NCI-H187 (cell line): ENCODE measurements around the gene PAX5.

Experiments used
- DNase-seq, 2 experiments: peaks; one replicate each; lab custom pipeline; 2025; lab: John Stamatoyannopoulos, UW

PAX5 gene

DNA sequence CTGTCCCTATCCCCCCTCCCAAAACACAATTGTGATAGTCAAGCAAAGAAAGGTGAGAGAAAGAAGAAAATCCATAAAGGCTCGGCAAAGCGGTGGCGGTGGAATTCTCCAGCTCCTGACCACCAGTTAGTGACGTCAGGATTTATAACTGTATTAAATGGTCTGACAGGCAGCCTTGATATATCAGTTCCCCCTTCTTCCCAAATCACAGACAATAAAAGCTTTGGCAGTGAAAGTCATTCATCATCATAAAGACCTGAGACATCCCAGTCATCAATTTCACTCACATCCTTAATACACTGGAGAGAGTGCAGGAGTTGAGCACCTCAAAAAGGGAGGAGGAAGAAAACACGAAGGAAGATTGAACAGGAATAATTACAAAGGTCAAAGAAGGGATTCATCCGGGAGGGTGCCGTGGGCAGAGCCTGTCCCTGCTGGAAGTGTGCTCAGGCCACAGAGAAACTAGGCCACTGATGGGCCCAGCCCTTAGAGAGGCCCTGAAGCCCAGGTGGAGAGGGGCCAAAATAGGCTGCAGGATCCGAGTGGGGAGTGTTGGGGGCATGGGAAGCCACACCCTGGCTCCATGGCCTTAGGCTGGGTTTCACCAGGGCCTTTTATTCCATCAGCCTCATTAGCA, 131.9 kb downstream of the PAX5 start:
- DNase-seq: no peak

DNA sequence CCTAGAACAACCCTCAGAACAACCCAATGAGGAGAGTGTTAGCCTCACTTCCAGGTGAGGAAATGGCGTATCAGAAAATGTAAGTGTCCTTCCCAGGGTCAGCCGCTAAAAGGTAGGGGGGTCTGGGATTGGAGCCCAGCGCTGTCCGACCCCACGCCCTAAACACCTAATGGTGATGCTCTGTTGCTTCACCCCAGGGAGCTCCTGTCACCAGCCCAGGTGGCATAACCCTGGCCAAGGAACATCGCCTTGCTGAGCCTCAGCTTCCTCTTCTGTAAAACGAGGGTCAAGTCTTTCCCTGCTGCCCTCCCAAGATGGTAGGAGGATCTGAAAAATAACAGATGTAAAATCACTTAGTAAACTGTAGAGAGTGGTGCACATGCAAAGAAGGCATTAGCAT, 132.5 kb downstream of the PAX5 start:
- DNase-seq: no peak

DNA sequence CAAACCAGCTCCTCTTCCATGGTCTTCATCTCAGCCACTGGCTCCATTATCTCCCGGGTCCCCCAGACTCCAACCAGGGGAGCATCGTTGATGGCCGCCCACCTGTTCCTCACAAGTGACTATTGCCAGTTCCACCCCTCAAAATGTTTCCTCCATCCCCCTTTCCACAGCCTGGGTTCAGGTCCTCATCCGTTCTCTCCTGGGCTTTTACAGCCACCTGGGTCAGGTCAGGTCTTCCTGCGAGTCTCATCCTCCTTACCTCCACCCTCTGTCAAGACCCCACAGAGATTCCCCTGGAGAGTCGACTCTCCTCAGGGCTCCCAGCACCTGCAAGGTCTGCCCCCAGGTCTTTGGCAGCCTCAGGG, 133.2 kb downstream of the PAX5 start:
- no peak for DNase-seq

DNA sequence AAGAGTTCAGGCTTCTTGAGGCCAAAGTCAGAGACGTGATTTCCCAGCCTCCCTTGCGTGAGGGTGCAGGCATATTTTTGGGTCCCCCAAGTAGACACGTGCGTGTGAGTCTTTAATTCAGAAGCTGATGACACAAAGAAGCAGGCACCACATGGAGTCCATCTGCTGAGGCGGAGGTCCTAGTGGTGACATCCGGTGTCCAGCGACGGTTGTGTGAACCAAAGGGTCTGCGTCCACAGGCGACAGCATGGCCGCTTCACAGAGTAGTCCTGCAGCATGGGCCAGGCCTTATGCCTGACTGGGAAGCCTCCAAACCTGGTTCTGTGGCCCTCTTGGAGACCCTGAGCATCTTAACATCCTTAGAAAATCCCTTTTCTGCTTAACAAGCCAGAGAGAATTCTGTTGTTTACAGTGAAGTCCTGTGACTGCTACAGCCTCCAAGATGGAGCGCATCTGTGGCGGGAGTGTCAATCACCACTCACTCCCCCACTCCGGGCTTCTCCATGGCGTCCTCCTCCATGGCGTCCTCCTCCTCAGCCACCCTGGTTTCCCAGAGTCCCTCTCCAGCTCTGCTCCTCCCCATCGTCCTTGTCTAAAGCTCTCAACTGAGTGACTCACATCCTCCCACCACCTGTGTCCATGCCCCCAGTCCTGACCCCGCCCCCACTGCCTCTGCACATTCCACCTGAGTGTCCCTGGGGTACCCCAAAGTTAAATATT, 133.8 kb downstream of the PAX5 start:
- DNase-seq: no peak

DNA sequence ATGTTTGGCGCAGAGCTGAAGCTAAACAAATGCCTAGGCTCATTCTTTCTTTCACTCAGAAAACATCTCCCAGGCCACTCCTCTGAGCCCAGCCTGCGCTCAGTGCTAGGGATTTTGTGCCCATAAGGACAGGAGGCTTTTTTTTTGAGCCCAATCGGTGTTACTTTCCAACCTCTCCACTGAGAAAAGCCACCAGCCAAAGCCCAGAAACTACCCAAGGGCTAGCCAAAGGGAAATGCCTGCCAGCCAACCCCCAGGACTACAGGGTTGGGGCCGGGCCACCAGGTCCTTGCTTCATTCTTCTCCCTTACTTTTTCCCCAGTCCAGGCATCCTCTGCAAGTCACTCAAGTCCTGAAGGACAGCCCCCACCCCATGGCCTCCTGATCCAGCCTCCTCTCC, 134.7 kb downstream of the PAX5 start:
- DNase-seq: no peak

DNA sequence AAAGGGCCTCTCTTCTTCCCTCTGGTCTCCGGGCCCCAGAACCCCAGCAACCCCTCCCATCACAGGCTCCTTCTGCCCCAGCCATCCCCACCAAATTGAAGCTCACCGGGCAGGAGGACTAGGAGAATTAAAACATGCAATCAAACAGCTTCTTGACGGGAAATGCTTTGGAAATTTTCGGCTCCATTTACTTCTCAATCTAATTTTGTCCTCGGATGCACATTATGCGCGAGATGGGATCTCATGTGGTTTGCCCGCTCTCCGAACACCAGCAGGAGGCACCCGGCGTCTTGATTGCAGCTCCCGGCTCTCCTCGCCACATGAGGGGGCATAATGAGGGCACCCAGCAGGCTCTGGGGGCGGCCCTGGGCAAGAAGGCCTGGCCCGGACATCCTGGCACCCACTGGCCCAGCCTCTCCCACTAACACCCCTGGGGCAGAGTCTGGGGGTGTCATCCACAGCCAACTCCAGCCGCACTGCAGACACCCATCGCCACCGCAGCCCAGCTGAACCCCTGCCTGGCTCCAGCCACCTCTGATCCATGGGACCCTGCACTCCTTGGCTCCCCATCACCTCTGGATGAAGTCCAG, 135.5 kb downstream of the PAX5 start:
- DNase-seq: no peak

DNA sequence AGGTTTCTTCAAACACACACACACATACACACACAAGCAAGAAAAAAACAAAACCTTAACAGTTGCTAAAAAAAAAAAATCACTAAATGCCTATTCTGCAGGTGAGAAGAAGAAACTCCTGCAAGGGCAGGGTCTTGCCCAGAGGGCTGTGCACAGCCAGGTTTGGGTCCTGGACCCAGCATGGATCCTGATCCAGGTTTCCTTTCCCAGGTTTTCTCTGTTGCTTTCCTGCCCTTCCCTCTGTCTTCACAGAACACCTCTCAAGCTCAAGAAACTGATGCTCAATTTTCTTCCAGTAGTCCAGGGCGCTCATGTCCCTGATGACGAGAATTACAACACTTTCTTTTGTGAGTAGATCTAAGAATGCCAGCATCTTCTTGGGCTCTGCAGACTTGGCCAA, 136.6 kb downstream of the PAX5 start:
- DNase-seq: no peak

DNA sequence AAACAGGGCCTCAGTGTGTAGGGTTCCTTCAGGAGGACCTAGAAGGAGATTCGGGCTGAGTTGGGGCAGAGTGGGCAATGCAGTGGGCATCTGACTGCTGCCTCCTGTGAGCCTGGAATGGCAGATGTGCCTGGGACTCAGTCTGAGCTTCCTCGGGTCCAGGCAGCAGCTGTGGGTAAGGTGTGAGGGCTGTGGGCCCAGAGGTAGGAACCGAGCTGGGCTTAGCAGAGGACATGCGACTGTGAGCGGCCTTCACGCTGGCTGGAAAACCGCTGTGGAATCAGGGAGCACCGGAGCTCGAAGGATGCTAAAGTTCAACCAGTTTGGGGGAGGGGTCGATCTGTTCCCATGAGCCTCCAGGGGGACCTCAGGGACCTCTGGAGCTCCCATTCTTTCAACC, 137.0 kb downstream of the PAX5 start:
- DNase-seq: no peak

DNA sequence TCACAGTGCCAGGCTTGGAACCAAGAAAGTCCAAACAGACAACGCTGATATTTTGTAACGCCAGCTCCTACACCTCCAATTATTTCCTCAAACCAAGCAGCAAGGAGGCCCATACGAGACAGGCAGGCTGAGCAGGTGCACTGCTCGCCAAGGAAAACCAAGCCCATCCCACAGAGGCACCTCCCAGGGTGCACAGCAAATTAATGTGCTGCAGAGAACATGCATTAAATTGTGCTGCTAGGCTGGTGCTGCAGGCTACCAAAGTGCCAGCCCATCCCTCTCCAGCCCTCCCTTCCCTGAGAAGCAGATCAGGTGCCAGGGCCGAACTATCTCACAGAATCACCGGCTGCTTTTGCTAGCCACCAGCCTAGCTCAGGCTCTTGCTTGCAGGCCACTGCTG, 137.8 kb downstream of the PAX5 start:
- DNase-seq: peak in 1 of 2 experiments; percentile 31

DNA sequence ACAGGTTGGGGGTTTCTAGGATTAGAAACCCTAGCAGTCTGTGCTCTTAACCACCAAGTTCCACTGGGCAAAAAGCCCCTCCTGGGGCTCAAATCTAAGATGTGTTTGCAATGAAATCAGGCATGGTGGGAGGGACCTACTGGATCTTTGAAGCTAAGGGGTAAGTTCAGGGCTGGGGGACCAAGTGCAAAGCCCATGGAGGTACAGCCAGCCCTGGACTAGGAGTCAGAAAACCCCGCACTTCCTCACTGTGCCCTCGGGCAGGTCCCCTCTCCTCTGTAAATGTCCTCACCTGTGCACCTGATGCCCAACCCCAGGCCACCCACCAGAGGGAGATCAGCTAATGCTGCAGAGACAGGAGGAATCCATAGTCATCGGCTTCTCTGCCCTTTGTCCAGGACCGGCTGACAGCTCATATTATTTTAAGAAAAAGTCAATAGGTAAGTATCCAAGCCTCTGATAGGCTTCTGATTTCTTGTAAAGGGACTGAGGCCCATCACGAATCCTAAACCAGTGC, 138.3 kb downstream of the PAX5 start:
- DNase-seq: no peak

DNA sequence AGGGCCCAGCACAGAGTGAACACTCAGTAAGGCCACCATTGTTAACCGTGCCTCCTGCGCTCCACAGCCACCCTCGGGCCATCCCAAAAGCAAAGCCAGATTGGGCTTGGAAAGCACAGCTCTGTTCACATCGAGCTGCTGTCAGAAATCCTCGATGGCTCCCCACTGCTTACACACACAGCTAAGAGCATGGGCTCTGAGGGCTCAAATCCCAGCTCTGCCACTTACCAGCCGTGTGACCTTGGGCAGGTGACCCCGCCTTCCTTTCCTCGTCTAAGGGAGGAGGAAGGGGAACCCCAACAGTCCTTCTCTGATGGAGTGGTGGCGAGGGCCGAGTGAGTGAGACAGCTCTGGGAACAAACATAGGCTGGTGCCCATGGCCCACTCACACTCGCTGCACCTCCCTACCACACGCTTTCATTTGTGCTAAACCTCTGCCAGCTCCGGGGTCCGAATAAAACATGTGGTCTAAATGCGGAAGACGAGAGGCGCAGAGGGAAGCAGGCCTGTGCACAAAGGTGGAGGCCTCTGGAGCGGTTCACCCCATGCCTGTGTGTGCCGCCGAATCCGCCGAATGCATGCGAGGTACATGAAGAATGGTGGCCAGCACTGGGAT, 139.3 kb downstream of the PAX5 start:
- no peak for DNase-seq

DNA sequence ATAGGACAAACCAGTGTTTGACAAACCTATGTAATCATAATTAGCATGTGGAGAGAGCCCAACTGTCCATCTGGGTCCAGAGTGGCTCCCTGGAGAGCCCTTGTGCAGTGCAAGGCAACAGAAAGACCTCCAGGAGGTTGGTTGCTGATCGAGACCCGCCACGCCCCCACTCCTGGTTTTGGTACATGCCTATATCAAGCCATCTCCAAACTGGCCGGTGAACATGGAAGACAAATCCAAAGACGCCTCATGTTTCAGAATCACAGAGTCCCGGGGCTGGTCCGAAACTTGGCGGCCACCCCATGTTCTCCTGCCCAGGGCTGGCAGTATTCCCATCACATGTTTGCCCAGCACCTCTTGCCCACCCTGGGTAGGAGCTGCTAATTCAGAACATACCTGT, 140.2 kb downstream of the PAX5 start:
- no peak for DNase-seq

DNA sequence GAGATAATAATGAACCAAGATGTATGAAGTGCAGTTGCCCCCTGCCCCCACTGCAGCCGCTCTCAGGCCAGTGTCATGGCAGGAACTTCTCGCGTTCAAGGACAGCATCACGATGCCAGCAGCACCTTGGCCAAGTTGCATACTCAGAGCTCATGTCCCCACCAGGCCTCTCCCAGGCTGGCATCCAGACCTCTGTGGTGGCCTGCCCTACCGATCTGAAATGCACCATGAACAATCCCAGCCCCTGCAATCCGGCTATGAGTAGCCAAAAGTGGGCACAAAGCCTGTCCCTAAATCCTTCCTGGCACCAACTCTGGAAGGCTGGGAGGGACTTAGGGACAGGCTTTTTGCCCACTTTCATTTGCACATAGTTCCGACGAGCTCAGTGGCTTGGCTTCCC, 140.9 kb downstream of the PAX5 start:
- DNase-seq: no peak

DNA sequence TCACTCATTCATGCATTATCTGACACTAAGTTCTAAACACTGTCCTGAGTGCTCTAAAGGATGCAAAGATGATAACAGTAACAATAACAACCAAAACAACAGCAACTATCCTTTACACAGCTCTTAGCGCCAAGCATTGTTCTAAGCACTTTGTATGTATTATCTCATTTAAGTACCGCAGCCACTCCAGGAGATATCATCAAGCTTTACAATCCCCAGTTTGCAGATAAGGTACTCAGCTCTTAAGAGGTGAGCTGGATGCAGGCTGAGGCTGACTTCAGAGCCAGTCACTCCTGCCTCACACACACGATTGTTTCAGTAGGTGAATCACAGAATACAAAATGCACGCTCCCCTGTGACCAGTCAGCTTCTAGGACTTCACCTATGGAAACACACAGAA, 141.8 kb downstream of the PAX5 start:
- DNase-seq: no peak

DNA sequence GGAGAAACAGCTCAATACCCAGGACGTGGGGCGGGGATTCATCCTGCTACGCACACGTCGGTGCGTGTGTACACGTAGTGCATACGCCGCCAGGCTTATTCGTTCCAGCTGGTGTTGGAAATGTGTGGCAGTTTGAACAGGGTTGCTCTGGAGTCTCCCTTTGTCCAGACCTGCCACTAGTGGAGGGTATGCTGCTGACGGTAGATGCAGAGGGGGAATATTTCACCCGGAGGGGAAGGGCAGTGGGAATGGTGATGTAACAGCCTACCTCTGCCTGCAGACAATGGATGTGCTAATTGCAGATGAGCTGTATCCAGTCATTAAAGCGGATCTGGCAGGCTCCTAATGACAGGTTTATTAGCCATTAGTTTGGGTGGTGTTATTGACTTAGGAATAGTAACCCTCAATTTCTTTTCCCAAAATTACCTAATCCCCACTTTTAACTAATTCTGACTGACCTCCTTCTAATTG, 142.7 kb downstream of the PAX5 start:
- DNase-seq: no peak

DNA sequence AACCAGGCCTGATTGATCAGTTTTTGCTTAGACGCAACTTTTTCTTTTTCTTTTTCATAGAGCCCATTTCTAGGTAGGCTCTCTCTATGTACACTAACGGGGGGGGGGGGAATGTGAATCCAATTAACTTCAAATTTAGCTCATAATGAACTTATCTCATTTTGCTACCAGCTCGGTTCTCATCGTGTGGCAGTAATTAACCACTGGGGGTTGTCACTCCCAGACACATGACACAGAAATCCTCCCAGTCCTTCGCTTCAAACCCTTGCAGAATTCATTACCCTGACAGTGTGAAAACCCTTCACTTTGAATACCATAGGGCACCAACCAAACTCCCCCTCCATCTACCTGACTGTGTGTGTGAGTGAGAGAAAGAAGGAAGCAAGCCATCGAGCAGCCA, 144.2 kb downstream of the PAX5 start:
- no peak for DNase-seq

DNA sequence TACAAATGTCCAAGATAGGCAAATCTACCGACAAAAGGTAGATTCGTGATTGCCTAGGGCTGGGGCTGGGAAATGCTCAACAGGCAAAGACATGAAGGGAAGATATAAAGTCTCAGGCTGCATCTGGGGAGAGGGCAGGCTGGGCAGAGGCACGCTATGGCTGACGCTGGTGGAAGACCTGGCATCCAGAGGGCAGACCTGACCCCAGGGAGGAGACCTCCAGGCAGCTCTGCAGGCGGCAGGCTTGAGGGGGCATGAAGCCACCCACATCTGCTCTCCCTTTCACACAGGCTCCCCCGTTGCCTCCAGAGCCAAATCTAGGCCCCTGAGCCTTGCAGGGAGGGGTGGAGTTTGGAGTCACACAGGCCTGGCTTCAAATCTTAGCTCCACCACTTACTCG, 145.5 kb downstream of the PAX5 start:
- DNase-seq: no peak

DNA sequence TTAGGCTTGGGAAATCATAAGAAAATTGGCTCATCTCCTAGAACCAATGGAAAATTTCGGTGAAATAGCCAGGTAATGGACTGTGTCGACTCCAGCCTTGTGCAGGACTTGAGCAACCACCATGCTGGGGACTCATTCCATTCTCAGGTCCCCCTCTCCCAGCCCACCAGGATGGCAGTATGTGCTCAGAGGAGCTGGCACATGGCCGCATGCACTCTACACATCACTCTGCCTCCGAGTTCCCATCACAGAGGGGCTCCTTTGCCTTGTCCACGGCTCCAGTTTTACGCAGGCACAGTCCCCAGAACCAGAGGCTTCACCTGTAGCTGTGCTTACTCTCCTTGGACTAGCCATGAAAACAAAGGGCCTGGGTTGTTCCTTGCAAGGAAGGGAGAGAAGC, 149.3 kb downstream of the PAX5 start:
- DNase-seq: no peak

DNA sequence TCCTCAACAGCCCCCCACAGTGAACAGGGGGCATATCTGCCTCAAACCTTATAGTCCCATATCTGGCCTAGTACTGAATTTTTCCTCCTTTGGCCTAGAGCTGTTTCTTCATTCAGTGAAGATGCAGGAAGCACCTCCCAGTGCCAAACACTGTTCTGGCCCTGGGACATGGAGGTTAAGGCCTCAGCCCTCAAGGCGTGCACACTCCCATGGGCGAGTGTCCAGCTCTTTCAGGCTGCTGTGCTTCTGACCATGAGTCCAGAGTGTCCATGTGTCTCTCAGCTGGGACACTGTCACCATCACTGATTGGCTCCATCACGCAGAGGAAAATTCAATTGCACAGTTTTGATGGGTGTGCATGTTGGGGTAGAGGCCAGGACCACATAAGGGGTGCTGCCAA, 151.5 kb downstream of the PAX5 start:
- DNase-seq: no peak

DNA sequence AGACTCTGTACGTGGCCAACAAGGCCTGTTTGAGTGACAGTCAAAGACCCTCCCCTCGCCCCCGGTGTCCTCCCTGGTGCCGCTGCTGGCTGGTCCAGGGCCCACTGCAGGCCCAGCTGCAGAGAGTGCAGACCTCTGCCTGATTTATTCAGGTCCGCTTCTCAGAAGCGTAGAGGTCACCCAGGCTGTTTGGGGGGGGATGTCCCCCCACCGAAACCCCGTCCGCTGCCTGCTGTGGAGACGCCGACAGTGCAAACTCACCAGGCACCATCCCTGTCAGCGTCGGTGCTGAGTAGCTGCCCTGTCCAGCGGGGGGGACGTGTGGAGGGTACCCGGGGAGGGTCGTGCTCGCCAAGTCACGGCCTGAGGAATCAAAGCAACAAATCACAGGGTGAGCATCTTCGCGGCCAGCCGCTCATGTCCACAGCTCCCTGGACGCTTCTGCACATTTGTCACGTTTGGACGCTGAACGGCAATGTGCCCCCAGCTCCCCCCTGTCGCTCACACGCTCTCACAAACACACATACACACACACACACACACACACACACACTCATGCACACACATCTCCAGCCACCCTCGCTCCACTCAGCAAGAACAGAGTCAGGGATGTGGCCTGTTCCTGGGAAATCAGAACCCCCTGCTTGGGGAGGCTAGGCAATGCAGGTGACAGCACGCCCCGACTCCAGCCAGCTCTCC, 152.2 kb downstream of the PAX5 start:
- DNase-seq: no peak

DNA sequence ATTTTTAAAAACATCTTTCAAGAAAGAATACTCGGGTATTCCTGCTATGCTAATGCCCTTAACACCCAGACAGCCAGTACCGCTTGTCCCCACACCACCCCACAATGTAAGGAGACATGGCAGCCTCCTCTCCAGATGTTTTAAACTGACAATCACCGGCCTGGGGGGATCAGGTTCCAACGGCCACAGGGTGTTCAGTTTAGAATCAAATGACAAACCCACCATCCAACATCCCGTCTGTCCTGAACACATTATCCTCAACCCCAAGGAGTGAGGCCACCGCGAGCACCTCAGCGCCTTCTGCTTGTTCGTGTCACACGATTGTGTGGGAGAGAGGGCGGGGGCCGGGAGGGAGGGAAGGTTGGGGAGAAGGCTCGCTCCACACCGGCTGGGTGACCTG, 152.8 kb downstream of the PAX5 start:
- no peak for DNase-seq

DNA sequence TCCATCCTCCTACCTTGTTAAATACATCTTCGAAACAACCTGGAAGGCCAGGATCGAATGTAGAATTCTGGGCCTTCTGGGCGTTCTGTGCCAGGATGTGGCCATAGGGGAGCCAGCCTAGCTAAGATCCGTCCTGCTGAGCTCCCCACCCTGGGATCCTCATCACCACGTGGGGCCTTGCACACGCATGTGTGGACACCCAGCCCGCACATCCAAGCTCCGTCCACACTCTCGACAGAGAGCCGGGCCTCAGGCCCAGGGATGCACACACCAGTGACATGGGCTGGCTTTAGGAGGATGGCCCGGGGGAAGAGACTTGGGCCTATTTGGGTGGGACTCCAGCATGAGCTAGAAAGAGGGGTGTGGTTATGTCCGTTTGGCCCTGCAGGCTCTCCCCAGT, 154.0 kb downstream of the PAX5 start:
- no peak for DNase-seq
